Measurements from ENCODE around the gene VLDLR.
"Not testable (repeated sequence)": the region's sequence is repeated elsewhere in the genome, so short reads cannot be mapped to it uniquely, and the experiment has no call there.

The VLDLR gene

GRCh38 chr9:2707256-2707655, 85.7 kb downstream of the VLDLR start:
- DNase-seq, result not testable (repeated sequence)

All from nucleus accumbens (tissue), 56 donors.